H9 (cell line): ENCODE measurements around the gene SERPINA9. TPM values are rescaled to one million over a fixed set of nuclear protein-coding genes. Genes with fewer than 3 reads are reported as not detected.
A peak's percentile ranks its signal among the peaks of the same experiment; 100 is the strongest.

Experiments
- DNase-seq: peaks from one replicate; pipeline ENCODE4 v3.0.0-alpha.2; 2017
- H2AFZ ChIP-seq: one replicate; pipeline ENCODE4 v1.6.1; 2013; ENCODE audit warnings: mild to moderate bottlenecking, low read length, control low read depth, moderate library complexity
- H2AK5ac ChIP-seq: 2 replicates; pipeline ENCODE4 v1.6.1; 2013; ENCODE audit warnings: low read length, control low read depth, mixed read lengths; ENCODE audit not compliant: insufficient read length
- H2BK120ac ChIP-seq: one replicate; pipeline ENCODE4 v1.6.1; 2013; ENCODE audit warnings: low read depth, mild to moderate bottlenecking, low read length, control low read depth, inconsistent platforms; ENCODE audit not compliant: poor library complexity, severe bottlenecking
- H2BK12ac ChIP-seq: 2 replicates; pipeline ENCODE4 v1.6.1; 2013; ENCODE audit warnings: low read length, control low read depth, mixed read lengths, low read depth; ENCODE audit not compliant: insufficient read length
- H2BK15ac ChIP-seq: 2 replicates; pipeline ENCODE4 v1.6.1; 2013; ENCODE audit warnings: low read depth, low read length, control low read depth
- H2BK20ac ChIP-seq: one replicate; pipeline ENCODE4 v1.6.1; 2013; ENCODE audit warnings: low read depth, mild to moderate bottlenecking, low read length, control low read depth, inconsistent platforms; ENCODE audit not compliant: poor library complexity, severe bottlenecking
- H2BK5ac ChIP-seq: 2 replicates; pipeline ENCODE4 v1.6.1; 2013; ENCODE audit warnings: low read length, control low read depth, mixed read lengths; ENCODE audit not compliant: insufficient read length
- H3K14ac ChIP-seq: 2 replicates; pipeline ENCODE4 v1.6.1; 2013; ENCODE audit warnings: low read length, control low read depth; ENCODE audit not compliant: insufficient read depth
- H3K18ac ChIP-seq: 2 replicates; pipeline ENCODE4 v1.6.1; 2013; ENCODE audit warnings: low read depth, mild to moderate bottlenecking, mixed read lengths, low read length, control low read depth; ENCODE audit not compliant: insufficient read length
- H3K23ac ChIP-seq: 2 replicates; pipeline ENCODE4 v1.6.1; 2013; ENCODE audit warnings: low read length, control low read depth, mixed read lengths, low read depth; ENCODE audit not compliant: insufficient read length
- H3K23me2 ChIP-seq: 2 replicates; pipeline ENCODE4 v1.6.1; 2013; ENCODE audit warnings: low read depth, mild to moderate bottlenecking, mixed read lengths, low read length, control low read depth; ENCODE audit not compliant: insufficient read length, poor library complexity, severe bottlenecking
- H3K27ac ChIP-seq: 2 replicates; pipeline ENCODE4 v1.5.1; 2013; ENCODE audit warnings: low read length, control low read depth, mixed read lengths, low read depth; ENCODE audit not compliant: insufficient read length
- H3K27me3 ChIP-seq: 2 replicates; pipeline ENCODE4 v1.6.1; 2013; ENCODE audit warnings: low read length, control low read depth, inconsistent platforms; ENCODE audit not compliant: insufficient read depth
- H3K4ac ChIP-seq: 2 replicates; pipeline ENCODE4 v1.6.1; 2013; ENCODE audit warnings: low read depth, mild to moderate bottlenecking, control low read depth, inconsistent platforms, low read length, moderate library complexity
- H3K4me1 ChIP-seq: 2 replicates; pipeline ENCODE4 v1.6.1; 2013; ENCODE audit warnings: low read length, control low read depth, inconsistent platforms; ENCODE audit not compliant: insufficient read depth
- H3K4me2 ChIP-seq: 2 replicates; pipeline ENCODE4 v1.6.1; 2013; ENCODE audit warnings: low read length, control low read depth, mixed read lengths; ENCODE audit not compliant: insufficient read length, insufficient read depth
- H3K56ac ChIP-seq: 2 replicates; pipeline ENCODE4 v1.6.1; 2013; ENCODE audit warnings: low read depth, mild to moderate bottlenecking, mixed read lengths, low read length, control low read depth; ENCODE audit not compliant: insufficient read length
- H3K79me1 ChIP-seq: 2 replicates; pipeline ENCODE4 v1.6.1; 2013; ENCODE audit warnings: low read depth, mild to moderate bottlenecking, moderate library complexity, low read length, control low read depth, inconsistent platforms; ENCODE audit not compliant: insufficient read depth, poor library complexity, severe bottlenecking
- H3K79me2 ChIP-seq: 2 replicates; pipeline ENCODE4 v1.6.1; 2013; ENCODE audit warnings: low read length, control low read depth, inconsistent platforms; ENCODE audit not compliant: insufficient read depth
- H3K9ac ChIP-seq: 2 replicates; pipeline ENCODE4 v1.6.1; 2013; ENCODE audit warnings: low read length, control low read depth, mixed read lengths; ENCODE audit not compliant: insufficient read length; ENCODE audit errors: extremely low read depth
- H3K9me3 ChIP-seq: one replicate; pipeline ENCODE4 v1.6.1; 2013; ENCODE audit warnings: low read depth, low read length, inconsistent platforms; ENCODE audit not compliant: control insufficient read depth
- H3T11ph ChIP-seq: one replicate; pipeline ENCODE4 v1.6.1; 2013; ENCODE audit warnings: mild to moderate bottlenecking, low read length, control low read depth, inconsistent platforms
- H4K20me1 ChIP-seq: one replicate; pipeline ENCODE4 v1.6.1; 2013; ENCODE audit not compliant: control insufficient read depth, insufficient read length, insufficient read depth
- H4K5ac ChIP-seq: 2 replicates; pipeline ENCODE4 v1.6.1; 2013; ENCODE audit warnings: low read depth, mild to moderate bottlenecking, mixed read lengths, low read length, control low read depth; ENCODE audit not compliant: insufficient read length
- H4K8ac ChIP-seq: replicated peaks from 2 replicates; pipeline ENCODE4 v1.6.1; 2013; ENCODE audit warnings: low read length, control low read depth, mixed read lengths, low read depth; ENCODE audit not compliant: insufficient read length
- H4K91ac ChIP-seq: 2 replicates; pipeline ENCODE4 v1.6.1; 2013; ENCODE audit warnings: low read depth, mild to moderate bottlenecking, moderate library complexity, mixed read lengths, low read length, control low read depth; ENCODE audit not compliant: insufficient read length
- H3K27ac Mint-ChIP-seq, 3 experiments: 2 replicates in 2 of 3; 3 replicates in 1 of 3; pipeline ENCODE4 v1.8.0; 2020 to 2021; ENCODE audit warnings: mixed read lengths in 3 of 3, mild to moderate bottlenecking in 1 of 3, moderate library complexity in 1 of 3
- H3K27me3 Mint-ChIP-seq: 2 replicates; pipeline ENCODE4 v1.8.0; 2021; ENCODE audit warnings: low read depth, mild to moderate bottlenecking, moderate library complexity, mixed read lengths
- H3K36me3 Mint-ChIP-seq, 3 experiments: 2 replicates in 2 of 3; 3 replicates in 1 of 3; pipeline ENCODE4 v1.8.0; 2020 to 2021; ENCODE audit warnings: low read depth in 3 of 3, mixed read lengths in 3 of 3; ENCODE audit not compliant: insufficient read depth in 1 of 3
- H3K4me1 Mint-ChIP-seq, 2 experiments: 2 replicates each; pipeline ENCODE4 v1.8.0; 2020; ENCODE audit warnings: mixed read lengths in 2 of 2
- H3K4me3 Mint-ChIP-seq, 2 experiments: 2 replicates in 1 of 2; 3 replicates in 1 of 2; pipeline ENCODE4 v1.8.0; 2020 to 2021; ENCODE audit warnings: mild to moderate bottlenecking in 2 of 2, mixed read lengths in 2 of 2, moderate library complexity in 1 of 2
- H3K9me3 Mint-ChIP-seq, 2 experiments: 2 replicates in 1 of 2; 3 replicates in 1 of 2; pipeline ENCODE4 v1.8.0; 2020; ENCODE audit warnings: mild to moderate bottlenecking in 2 of 2, mixed read lengths in 2 of 2, moderate library complexity in 1 of 2
- CTCF ChIP-seq: fragments of 200-600 bp; sonication (generic); conservative IDR thresholded peaks from 3 replicates; pipeline ENCODE4 v1.8.0; 2021; ENCODE audit warnings: antibody characterized with exemption, mild to moderate bottlenecking
- WGBS: extraction: QIAGEN DNeasy Blood & Tissue Kit; methylation state at CpG from one replicate; pipeline ENCODE4 v1.1.7; 2013; ENCODE audit warnings: missing lambda C conversion rate, low lambda C conversion rate, mixed read lengths; ENCODE audit not compliant: insufficient read length; ENCODE audit errors: extremely low coverage; 5-methylcytosine and 5-hydroxymethylcytosine counted together
- total RNA-seq: library from RNA; stranded (reverse); gene quantifications from 2 replicates; pipeline ENCODE4 v1.2.1, GENCODE V29; 2021

Gene SERPINA9
- total RNA-seq, 1 experiment from 2014 or later: not detected

- peak overlapping the region in 2 of 3 experiments; percentile 6 to 34; a peak in 3 of 7 replicates for H3K27ac Mint-ChIP-seq
- H3K9ac ChIP-seq: no peak overlapping the region
- H3K9me3 Mint-ChIP-seq: peaks cover 10 to 20% of the 10 kb centered on the region in 2 experiments
- H3K4me3 Mint-ChIP-seq: peak overlapping the region; percentile 3 to 27; a peak in 3 of 5 replicates
- H3T11ph ChIP-seq: no peak overlapping the region
- no CpG with 5 or more reads among the region's 3 CpGs for WGBS
- H4K5ac ChIP-seq: no peak overlapping the region
- no peak overlapping the region for H2BK12ac ChIP-seq
- H3K18ac ChIP-seq: no peak overlapping the region
- no peak overlapping the region for H3K4ac ChIP-seq
- no peaks in the 10 kb centered on the region for H3K23me2 ChIP-seq
- H3K79me1 ChIP-seq: no peaks in the 10 kb centered on the region
- H3K4me1 ChIP-seq: peaks cover 12% of the 10 kb centered on the region; the same call in 1 of the 2 replicates
- no peak overlapping the region for H2BK5ac ChIP-seq
- H3K4me1 Mint-ChIP-seq: peaks cover 38 to 41% of the 10 kb centered on the region in 2 experiments
- H3K56ac ChIP-seq: no peak overlapping the region
- H2AFZ ChIP-seq: no peak overlapping the region
- no peak overlapping the region for H2BK20ac ChIP-seq
- H3K27me3 ChIP-seq: no peaks in the 10 kb centered on the region
- H3K14ac ChIP-seq: no peak overlapping the region
- H3K79me2 ChIP-seq: no peaks in the 10 kb centered on the region
- no peak for DNase-seq
- H3K36me3 Mint-ChIP-seq: peaks cover 0 to 16% (median 9%) of the 10 kb centered on the region in 3 experiments; a peak in 5 of 7 replicates
- H2AK5ac ChIP-seq: no peak overlapping the region
- H3K23ac ChIP-seq: no peak overlapping the region
- H2BK120ac ChIP-seq: no peak overlapping the region
- H3K27ac ChIP-seq: no peak overlapping the region
- peak overlapping the region; percentile 48 for H3K4me2 ChIP-seq
- no peaks in the 10 kb centered on the region for H4K20me1 ChIP-seq
- no peak overlapping the region for H2BK15ac ChIP-seq
- peaks cover 14% of the 10 kb centered on the region for H3K27me3 Mint-ChIP-seq
- TF ChIP-seq CTCF: no peak
- no peak overlapping the region for H4K91ac ChIP-seq
- no peaks in the 10 kb centered on the region for H3K9me3 ChIP-seq
- no peak overlapping the region for H4K8ac ChIP-seq
Measured at GRCh38 chr14:94450722-94451090, 25.3 kb downstream of the SERPINA9 start.
